ENCODE data around the gene KATNIP.

- TF ChIP-seq CTCF (IDR thresholded peaks at IDR 0.05), result no peak
- no peak for TF ChIP-seq POLR2A (IDR thresholded peaks at IDR 0.05)
Observed at GRCh38 chr16:27516365-27516764, 33.6 kb upstream of the KATNIP start.

Data from Peyer's patch (tissue), 4 donors.